Measurements from ENCODE around the gene GPS1.

The GPS1 gene

DNA sequence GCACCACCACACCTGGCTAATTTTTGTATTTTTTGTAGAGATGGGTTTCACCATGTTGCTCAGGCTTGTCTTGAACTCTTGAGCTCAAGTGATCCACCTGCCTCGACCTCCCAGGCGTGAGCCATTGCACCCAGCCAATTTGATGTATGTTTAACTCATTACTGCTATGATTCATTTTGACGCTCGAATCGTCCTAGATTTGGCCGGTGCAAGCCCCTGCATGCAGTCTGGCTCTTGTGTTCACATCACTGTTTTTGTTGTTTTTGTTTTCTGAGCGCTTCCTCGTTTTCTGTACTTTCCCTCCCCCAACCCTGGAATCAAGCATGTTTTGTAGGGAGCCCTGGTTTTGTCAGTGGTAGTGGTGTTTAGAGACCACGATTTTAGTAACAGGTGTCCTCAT lies 21.7 kb downstream of the GPS1 start:
- H3K9ac ChIP-seq (ENCODE audit: low read depth, low read length, poor library complexity, severe bottlenecking), result no peak overlapping the region
- H3K4me3 ChIP-seq (ENCODE audit: low read length, poor library complexity, severe bottlenecking), result no peak overlapping the region
- H3K36me3 ChIP-seq (ENCODE audit: insufficient read depth, low read length), result peaks cover 5% of the 10 kb centered on the region; the same call in 1 of the 2 replicates
- H4K20me1 ChIP-seq (ENCODE audit: insufficient read depth, low read length, poor library complexity, severe bottlenecking), result no peaks in the 10 kb centered on the region
- no peak for TF ChIP-seq EZH2phosphoT487 (IDR thresholded peaks at IDR 0.05; ENCODE audit: borderline replicate concordance)
- TF ChIP-seq, protein P1, sequence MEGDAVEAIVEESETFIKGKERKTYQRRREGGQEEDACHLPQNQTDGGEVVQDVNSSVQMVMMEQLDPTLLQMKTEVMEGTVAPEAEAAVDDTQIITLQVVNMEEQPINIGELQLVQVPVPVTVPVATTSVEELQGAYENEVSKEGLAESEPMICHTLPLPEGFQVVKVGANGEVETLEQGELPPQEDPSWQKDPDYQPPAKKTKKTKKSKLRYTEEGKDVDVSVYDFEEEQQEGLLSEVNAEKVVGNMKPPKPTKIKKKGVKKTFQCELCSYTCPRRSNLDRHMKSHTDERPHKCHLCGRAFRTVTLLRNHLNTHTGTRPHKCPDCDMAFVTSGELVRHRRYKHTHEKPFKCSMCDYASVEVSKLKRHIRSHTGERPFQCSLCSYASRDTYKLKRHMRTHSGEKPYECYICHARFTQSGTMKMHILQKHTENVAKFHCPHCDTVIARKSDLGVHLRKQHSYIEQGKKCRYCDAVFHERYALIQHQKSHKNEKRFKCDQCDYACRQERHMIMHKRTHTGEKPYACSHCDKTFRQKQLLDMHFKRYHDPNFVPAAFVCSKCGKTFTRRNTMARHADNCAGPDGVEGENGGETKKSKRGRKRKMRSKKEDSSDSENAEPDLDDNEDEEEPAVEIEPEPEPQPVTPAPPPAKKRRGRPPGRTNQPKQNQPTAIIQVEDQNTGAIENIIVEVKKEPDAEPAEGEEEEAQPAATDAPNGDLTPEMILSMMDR (conservative IDR thresholded peaks at IDR 0.05; ENCODE audit: low read length), result no peak
- H3F3A ChIP-seq (ENCODE audit: low read depth), result no peaks in the 10 kb centered on the region
- H3K79me2 ChIP-seq (ENCODE audit: insufficient read depth, low read length), result no peaks in the 10 kb centered on the region
- no peak overlapping the region for H3K4me2 ChIP-seq (ENCODE audit: low read depth, low read length, poor library complexity, severe bottlenecking)
- no peaks in the 10 kb centered on the region for H3K4me1 ChIP-seq (ENCODE audit: insufficient read depth, low read length, poor library complexity, severe bottlenecking)
- H2AFZ ChIP-seq (ENCODE audit: low read length), result no peak overlapping the region
- H3K9me3 ChIP-seq (ENCODE audit: insufficient read depth, low read depth, low read length), result no peaks in the 10 kb centered on the region
- no peaks in the 10 kb centered on the region for H3K27me3 ChIP-seq (ENCODE audit: insufficient read depth, low read length, poor library complexity, severe bottlenecking)
- H3K9me2 ChIP-seq (replicated peaks; ENCODE audit: low read depth, low read length), result no peaks in the 10 kb centered on the region

DNA sequence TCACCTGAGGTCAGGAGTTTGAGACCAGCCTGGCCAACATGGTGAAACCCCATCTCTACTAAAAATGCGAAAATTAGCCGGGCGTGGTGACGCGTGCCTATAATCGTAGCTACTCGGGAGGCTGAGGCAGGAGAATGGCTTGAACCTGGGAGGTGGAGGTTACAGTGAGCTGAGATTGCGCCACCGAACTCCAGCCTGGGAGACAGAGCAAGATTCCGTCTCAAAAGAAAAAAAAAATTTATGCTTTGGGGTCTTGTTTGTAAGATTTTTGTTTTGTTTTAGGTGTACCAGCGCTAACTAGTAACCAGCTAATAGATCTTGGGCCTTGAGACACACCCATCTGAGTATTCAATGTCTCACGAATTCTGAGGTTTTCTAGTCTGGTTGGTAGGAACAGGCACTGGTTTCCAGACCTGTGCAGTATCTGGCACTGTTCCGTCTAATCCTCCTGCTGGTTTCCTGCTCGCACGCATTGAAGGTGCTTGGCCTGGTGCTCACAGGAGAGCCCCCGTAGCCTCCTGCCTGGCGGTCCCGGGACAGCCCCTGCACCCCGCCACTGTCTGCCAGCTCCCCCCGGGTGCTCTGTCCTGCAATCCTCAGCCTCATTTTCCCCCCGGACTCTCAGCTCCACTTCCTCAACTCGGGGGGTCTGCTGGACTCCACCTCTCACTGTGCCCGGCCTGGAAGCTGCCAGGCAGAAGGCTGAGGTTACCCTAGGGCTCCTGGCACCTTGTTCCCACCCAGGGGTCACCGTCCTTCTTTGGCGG lies 24.5 kb downstream of the GPS1 start:
- H3K36me3 ChIP-seq (ENCODE audit: insufficient read depth, low read length), result peaks cover 27% of the 10 kb centered on the region; the same call in 1 of the 2 replicates
- no peaks in the 10 kb centered on the region for H4K20me1 ChIP-seq (ENCODE audit: insufficient read depth, low read length, poor library complexity, severe bottlenecking)
- H3K79me2 ChIP-seq (ENCODE audit: insufficient read depth, low read length), result no peaks in the 10 kb centered on the region
- TF ChIP-seq, protein P1 (conservative IDR thresholded peaks at IDR 0.05; ENCODE audit: low read length), result no peak
- no peak for TF ChIP-seq EZH2phosphoT487 (IDR thresholded peaks at IDR 0.05; ENCODE audit: borderline replicate concordance)
- no peak overlapping the region for H3K4me2 ChIP-seq (ENCODE audit: low read depth, low read length, poor library complexity, severe bottlenecking)
- H3K27me3 ChIP-seq (ENCODE audit: insufficient read depth, low read length, poor library complexity, severe bottlenecking), result no peaks in the 10 kb centered on the region
- no peak overlapping the region for H3K9ac ChIP-seq (ENCODE audit: low read depth, low read length, poor library complexity, severe bottlenecking)
- no peaks in the 10 kb centered on the region for H3K9me3 ChIP-seq (ENCODE audit: insufficient read depth, low read depth, low read length)
- H2AFZ ChIP-seq (ENCODE audit: low read length), result no peak overlapping the region
- H3K4me3 ChIP-seq (ENCODE audit: low read length, poor library complexity, severe bottlenecking), result no peak overlapping the region
- no peaks in the 10 kb centered on the region for H3K4me1 ChIP-seq (ENCODE audit: insufficient read depth, low read length, poor library complexity, severe bottlenecking)
- H3F3A ChIP-seq (ENCODE audit: low read depth), result no peaks in the 10 kb centered on the region
- H3K9me2 ChIP-seq (replicated peaks; ENCODE audit: low read depth, low read length), result no peaks in the 10 kb centered on the region

DNA sequence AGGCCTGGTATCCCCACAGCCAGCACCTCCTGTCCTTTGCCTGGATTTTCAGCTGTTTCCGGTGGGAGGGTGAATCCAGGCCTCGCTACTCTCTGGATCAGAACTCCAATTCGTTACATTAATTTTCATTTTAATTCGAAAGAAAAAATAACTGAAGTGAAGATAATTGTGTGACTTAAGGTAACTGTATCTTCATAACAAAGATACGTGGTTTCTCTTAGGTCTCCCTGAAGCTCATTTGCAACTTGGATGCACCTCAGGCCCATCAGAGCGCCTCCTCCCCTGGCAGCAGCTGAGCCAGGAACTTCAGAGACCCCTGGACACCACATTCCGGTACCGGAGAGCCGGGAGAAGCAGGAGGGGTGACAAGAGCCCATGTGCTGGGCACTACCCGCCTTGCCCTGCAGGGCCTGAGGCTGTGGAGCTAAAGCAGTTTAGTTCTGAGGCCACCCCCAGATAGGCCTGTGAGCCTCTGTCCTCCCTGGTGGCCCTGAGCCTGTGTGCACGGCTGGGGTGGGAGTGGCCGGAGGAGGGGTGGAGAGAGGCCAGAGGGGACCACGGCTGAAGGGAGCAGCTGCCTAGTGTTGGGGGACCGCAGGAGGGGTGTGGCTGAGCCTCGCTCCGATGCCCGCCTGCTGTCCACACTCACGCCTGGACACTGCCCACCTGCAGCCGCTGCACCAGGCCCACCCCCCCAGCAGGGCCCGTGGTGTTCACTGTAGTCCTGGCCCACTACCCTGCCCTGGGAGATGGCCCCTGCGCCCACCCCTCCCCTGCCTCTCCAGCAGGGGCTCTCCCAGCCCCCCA lies 25.3 kb downstream of the GPS1 start:
- Histone ChIP-seq H3K4me2 (ENCODE audit: low read depth, low read length, poor library complexity, severe bottlenecking) (no peak overlapping the region), H3K9me3 (ENCODE audit: insufficient read depth, low read depth, low read length) (no peaks in the 10 kb centered on the region), H3K36me3 (ENCODE audit: insufficient read depth, low read length) (peaks cover 33% of the 10 kb centered on the region; the same call in 1 of the 2 replicates), H3F3A (ENCODE audit: low read depth) (no peaks in the 10 kb centered on the region), H3K4me3 (ENCODE audit: low read length, poor library complexity, severe bottlenecking) (no peak overlapping the region), H4K20me1 (ENCODE audit: insufficient read depth, low read length, poor library complexity, severe bottlenecking) (no peaks in the 10 kb centered on the region), H3K27me3 (ENCODE audit: insufficient read depth, low read length, poor library complexity, severe bottlenecking) (no peaks in the 10 kb centered on the region), H3K4me1 (ENCODE audit: insufficient read depth, low read length, poor library complexity, severe bottlenecking) (no peaks in the 10 kb centered on the region), H2AFZ (ENCODE audit: low read length) (no peak overlapping the region), H3K9ac (ENCODE audit: low read depth, low read length, poor library complexity, severe bottlenecking) (no peak overlapping the region), H3K79me2 (ENCODE audit: insufficient read depth, low read length) (no peaks in the 10 kb centered on the region), H3K9me2 (replicated peaks; ENCODE audit: low read depth, low read length) (no peaks in the 10 kb centered on the region)
- TF ChIP-seq, protein P1 (conservative IDR thresholded peaks at IDR 0.05; ENCODE audit: low read length), result no peak
- TF ChIP-seq EZH2phosphoT487 (IDR thresholded peaks at IDR 0.05; ENCODE audit: borderline replicate concordance), result no peak
